HepG2 (cell line): Measurements from ENCODE around the gene RAD51D. TPM values are rescaled to one million over a fixed set of nuclear protein-coding genes. Genes with fewer than 3 reads are reported as not detected.
A peak's percentile ranks its signal among the peaks of the same experiment; 100 is the strongest.

Source experiments
- AGO1 ChIP-seq: fragments of 200-400 bp; formaldehyde crosslinking; IDR thresholded peaks from 2 replicates; pipeline ENCODE4 v1.6.1; 2017; ENCODE audit warnings: mild to moderate bottlenecking, low read depth, low read length, moderate library complexity; ENCODE audit not compliant: poor library complexity, severe bottlenecking
- CEBPG ChIP-seq: IDR thresholded peaks from 2 replicates; pipeline ENCODE4 v1.6.1; 2016
- KLF15 ChIP-seq: sonication (generic); formaldehyde crosslinking; IDR thresholded peaks from 2 replicates; pipeline ENCODE4 v1.8.1; 2023; ENCODE audit warnings: borderline replicate concordance, mild to moderate bottlenecking, inconsistent platforms, missing genetic modification reagents, mixed read lengths
- TCF7L2 ChIP-seq: IDR thresholded peaks from 2 replicates; pipeline ENCODE4 v1.6.1; 2011; ENCODE audit warnings: mild to moderate bottlenecking, low read depth, low read length, moderate library complexity
- ZNF225 ChIP-seq: sonication (generic); formaldehyde crosslinking; IDR thresholded peaks from 2 replicates; pipeline ENCODE4 v1.4.0; 2020; ENCODE audit warnings: mild to moderate bottlenecking, missing genetic modification reagents
- ZNF3 ChIP-seq: IDR thresholded peaks from 2 replicates; pipeline ENCODE4 v1.7.0; 2017; ENCODE audit warnings: inconsistent platforms
- ZNF563 ChIP-seq: sonication (generic); formaldehyde crosslinking; IDR thresholded peaks from 2 replicates; pipeline ENCODE4 v1.8.0; 2022; ENCODE audit warnings: mild to moderate bottlenecking, moderate library complexity, missing genetic modification reagents
- ZNF768 ChIP-seq: sonication (generic); formaldehyde crosslinking; IDR thresholded peaks from 2 replicates; pipeline ENCODE4 v1.4.0; 2020; ENCODE audit warnings: missing genetic modification reagents
- ZSCAN25 ChIP-seq: sonication (generic); formaldehyde crosslinking; IDR thresholded peaks from 2 replicates; pipeline ENCODE4 v1.8.0; 2022; ENCODE audit warnings: mild to moderate bottlenecking, missing genetic modification reagents
- polyA plus RNA-seq, 8 experiments: library from polyadenylated mRNA; depleted of rRNA in 3 of 8; stranded (reverse) in 7 of 8; unstranded in 1 of 8; fragments of >200 nt; fragmentation: Illumina TruSeq in 4 of 8; extraction: Trizol in 4 of 8; gene quantifications; 2 replicates each; pipeline versions ENCODE4 v1.2.1 to v1.2.3, GENCODE V29; 2011 to 2016; ENCODE audit warnings: low read depth in 4 of 8, missing spikeins in 1 of 8, mixed read lengths in 1 of 8; ENCODE audit not compliant: insufficient read depth in 1 of 8
- total RNA-seq, 5 experiments: library from RNA; depleted of rRNA; stranded (reverse); fragments of >200 nt; fragmentation: Illumina TruSeq; extraction: Trizol; gene quantifications; 2 replicates each; pipeline ENCODE4 v1.2.3, GENCODE V29; 2016; ENCODE audit warnings: low read depth in 1 of 5
- TF ChIP-seq, protein P1 (sequence below): sonication (generic); formaldehyde crosslinking; IDR thresholded peaks from one replicate; pipeline ENCODE4 v1.5.1; 2020; ENCODE audit warnings: mild to moderate bottlenecking, missing genetic modification reagents; ENCODE audit errors: not compliant biosample characterization
- TF ChIP-seq, protein P2 (sequence below): sonication (generic); formaldehyde crosslinking; IDR thresholded peaks from 2 replicates; pipeline ENCODE4 v1.8.0; 2022; ENCODE audit warnings: missing genetic modification reagents, mild to moderate bottlenecking, moderate library complexity, borderline replicate concordance
- TF ChIP-seq, protein P3 (sequence below): sonication (generic); formaldehyde crosslinking; IDR thresholded peaks from 2 replicates; pipeline ENCODE4 v1.4.0; 2020; ENCODE audit warnings: missing genetic modification reagents
- TF ChIP-seq, protein P4 (sequence below): sonication (generic); formaldehyde crosslinking; IDR thresholded peaks from 2 replicates; pipeline ENCODE4 v1.9.0; 2022; ENCODE audit warnings: missing genetic modification reagents, mild to moderate bottlenecking, borderline replicate concordance
- TF ChIP-seq, protein P5 (sequence below): sonication (generic); formaldehyde crosslinking; IDR thresholded peaks from 2 replicates; pipeline ENCODE4 v1.4.0; 2020; ENCODE audit warnings: mild to moderate bottlenecking, missing genetic modification reagents

RAD51D gene
- total and polyA plus RNA-seq, 2 of the 13 experiments (the other 11 are each of a cell fraction or from before 2014, with no cell fraction given) = 6.7 to 13.1 TPM

DNA sequence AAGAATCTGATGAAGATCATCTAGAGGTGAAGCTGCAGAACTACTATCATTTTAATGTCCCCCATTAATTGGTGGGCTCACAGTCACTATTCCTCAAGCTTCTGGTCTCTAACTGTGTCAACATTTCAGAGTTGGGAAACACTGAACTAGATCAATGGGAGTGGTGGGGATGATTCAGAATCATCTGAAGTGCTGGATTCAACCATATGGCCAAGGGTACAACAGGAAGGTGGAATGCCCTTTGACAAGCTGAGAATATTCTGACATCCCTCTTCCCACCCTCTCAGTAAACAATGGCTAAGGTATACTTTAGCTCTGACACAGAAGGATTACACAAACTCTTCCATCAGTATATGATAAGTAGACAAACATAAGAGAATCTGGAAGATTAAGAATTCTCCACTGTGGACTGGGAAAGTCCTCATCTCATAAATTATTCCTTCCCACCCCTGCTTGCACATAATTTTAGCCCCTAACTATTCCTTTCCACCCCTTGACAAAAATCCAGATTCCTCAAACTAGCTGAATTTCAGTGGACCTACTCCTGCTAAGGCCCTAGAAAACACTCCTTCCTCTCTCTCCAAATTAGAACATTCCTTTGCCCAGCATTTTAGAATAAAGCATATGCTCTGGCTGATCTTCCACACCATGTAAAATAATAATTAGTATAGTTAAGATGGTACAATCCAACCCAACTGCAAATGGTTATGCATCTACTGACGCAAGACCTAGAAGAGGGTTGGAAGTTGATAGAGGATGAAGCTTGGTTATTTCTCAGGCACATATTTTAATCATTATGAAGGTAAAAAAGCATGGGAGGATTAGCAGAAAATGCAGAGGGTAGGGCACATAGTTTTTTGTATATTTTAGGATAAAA lies 39.9 kb downstream of the RAD51D start (continued):
- TF ChIP-seq, protein P1, sequence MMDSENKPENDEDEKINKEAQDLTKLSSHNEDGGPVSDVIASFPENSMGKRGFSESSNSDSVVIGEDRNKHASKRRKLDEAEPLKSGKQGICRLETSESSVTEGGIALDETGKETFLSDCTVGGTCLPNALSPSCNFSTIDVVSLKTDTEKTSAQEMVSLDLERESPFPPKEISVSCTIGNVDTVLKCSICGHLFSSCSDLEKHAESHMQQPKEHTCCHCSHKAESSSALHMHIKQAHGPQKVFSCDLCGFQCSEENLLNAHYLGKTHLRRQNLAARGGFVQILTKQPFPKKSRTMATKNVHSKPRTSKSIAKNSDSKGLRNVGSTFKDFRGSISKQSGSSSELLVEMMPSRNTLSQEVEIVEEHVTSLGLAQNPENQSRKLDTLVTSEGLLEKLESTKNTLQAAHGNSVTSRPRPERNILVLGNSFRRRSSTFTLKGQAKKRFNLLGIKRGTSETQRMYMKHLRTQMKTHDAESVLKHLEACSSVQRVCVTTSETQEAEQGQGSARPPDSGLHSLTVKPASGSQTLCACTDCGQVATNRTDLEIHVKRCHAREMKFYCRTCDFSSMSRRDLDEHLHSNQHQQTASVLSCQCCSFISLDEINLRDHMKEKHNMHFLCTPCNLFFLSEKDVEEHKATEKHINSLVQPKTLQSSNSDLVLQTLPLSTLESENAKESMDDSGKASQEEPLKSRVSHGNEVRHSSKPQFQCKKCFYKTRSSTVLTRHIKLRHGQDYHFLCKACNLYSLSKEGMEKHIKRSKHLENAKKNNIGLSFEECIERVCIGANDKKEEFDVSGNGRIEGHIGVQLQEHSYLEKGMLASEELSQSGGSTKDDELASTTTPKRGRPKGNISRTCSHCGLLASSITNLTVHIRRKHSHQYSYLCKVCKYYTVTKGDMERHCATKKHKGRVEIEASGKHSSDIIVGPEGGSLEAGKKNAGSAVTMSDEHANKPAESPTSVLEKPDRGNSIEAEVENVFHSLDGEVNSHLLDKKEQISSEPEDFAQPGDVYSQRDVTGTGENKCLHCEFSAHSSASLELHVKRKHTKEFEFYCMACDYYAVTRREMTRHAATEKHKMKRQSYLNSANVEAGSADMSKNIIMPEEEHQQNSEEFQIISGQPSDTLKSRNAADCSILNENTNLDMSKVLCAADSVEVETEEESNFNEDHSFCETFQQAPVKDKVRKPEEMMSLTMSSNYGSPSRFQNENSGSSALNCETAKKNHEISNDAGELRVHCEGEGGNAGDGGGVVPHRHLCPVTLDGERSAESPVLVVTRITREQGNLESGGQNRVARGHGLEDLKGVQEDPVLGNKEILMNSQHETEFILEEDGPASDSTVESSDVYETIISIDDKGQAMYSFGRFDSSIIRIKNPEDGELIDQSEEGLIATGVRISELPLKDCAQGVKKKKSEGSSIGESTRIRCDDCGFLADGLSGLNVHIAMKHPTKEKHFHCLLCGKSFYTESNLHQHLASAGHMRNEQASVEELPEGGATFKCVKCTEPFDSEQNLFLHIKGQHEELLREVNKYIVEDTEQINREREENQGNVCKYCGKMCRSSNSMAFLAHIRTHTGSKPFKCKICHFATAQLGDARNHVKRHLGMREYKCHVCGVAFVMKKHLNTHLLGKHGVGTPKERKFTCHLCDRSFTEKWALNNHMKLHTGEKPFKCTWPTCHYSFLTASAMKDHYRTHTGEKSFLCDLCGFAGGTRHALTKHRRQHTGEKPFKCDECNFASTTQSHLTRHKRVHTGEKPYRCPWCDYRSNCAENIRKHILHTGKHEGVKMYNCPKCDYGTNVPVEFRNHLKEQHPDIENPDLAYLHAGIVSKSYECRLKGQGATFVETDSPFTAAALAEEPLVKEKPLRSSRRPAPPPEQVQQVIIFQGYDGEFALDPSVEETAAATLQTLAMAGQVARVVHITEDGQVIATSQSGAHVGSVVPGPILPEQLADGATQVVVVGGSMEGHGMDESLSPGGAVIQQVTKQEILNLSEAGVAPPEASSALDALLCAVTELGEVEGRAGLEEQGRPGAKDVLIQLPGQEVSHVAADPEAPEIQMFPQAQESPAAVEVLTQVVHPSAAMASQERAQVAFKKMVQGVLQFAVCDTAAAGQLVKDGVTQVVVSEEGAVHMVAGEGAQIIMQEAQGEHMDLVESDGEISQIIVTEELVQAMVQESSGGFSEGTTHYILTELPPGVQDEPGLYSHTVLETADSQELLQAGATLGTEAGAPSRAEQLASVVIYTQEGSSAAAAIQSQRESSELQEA (CRISPR knock-in tag) = no peak
- no peak for TF ChIP-seq ZNF563 (CRISPR knock-in tag)
- no peak for TF ChIP-seq ZNF225 (CRISPR knock-in tag)
- peak; percentile 82 for TF ChIP-seq CEBPG (CRISPR knock-in tag)
- TF ChIP-seq, protein P2, sequence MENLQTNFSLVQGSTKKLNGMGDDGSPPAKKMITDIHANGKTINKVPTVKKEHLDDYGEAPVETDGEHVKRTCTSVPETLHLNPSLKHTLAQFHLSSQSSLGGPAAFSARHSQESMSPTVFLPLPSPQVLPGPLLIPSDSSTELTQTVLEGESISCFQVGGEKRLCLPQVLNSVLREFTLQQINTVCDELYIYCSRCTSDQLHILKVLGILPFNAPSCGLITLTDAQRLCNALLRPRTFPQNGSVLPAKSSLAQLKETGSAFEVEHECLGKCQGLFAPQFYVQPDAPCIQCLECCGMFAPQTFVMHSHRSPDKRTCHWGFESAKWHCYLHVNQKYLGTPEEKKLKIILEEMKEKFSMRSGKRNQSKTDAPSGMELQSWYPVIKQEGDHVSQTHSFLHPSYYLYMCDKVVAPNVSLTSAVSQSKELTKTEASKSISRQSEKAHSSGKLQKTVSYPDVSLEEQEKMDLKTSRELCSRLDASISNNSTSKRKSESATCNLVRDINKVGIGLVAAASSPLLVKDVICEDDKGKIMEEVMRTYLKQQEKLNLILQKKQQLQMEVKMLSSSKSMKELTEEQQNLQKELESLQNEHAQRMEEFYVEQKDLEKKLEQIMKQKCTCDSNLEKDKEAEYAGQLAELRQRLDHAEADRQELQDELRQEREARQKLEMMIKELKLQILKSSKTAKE (CRISPR knock-in tag) = no peak
- no peak for TF ChIP-seq ZNF3 (CRISPR knock-in tag)
- TF ChIP-seq ZSCAN25 (CRISPR knock-in tag) = no peak
- TF ChIP-seq, protein P3, sequence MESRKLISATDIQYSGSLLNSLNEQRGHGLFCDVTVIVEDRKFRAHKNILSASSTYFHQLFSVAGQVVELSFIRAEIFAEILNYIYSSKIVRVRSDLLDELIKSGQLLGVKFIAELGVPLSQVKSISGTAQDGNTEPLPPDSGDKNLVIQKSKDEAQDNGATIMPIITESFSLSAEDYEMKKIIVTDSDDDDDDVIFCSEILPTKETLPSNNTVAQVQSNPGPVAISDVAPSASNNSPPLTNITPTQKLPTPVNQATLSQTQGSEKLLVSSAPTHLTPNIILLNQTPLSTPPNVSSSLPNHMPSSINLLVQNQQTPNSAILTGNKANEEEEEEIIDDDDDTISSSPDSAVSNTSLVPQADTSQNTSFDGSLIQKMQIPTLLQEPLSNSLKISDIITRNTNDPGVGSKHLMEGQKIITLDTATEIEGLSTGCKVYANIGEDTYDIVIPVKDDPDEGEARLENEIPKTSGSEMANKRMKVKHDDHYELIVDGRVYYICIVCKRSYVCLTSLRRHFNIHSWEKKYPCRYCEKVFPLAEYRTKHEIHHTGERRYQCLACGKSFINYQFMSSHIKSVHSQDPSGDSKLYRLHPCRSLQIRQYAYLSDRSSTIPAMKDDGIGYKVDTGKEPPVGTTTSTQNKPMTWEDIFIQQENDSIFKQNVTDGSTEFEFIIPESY (CRISPR knock-in tag) = no peak
- no peak for TF ChIP-seq AGO1
- TF ChIP-seq, protein P4, sequence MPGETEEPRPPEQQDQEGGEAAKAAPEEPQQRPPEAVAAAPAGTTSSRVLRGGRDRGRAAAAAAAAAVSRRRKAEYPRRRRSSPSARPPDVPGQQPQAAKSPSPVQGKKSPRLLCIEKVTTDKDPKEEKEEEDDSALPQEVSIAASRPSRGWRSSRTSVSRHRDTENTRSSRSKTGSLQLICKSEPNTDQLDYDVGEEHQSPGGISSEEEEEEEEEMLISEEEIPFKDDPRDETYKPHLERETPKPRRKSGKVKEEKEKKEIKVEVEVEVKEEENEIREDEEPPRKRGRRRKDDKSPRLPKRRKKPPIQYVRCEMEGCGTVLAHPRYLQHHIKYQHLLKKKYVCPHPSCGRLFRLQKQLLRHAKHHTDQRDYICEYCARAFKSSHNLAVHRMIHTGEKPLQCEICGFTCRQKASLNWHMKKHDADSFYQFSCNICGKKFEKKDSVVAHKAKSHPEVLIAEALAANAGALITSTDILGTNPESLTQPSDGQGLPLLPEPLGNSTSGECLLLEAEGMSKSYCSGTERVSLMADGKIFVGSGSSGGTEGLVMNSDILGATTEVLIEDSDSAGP (CRISPR knock-in tag) = no peak
- TF ChIP-seq KLF15 (CRISPR knock-in tag) = no peak
- TF ChIP-seq TCF7L2 = no peak
- TF ChIP-seq ZNF768 (CRISPR knock-in tag) = no peak
- TF ChIP-seq, protein P5, sequence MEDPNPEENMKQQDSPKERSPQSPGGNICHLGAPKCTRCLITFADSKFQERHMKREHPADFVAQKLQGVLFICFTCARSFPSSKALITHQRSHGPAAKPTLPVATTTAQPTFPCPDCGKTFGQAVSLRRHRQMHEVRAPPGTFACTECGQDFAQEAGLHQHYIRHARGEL (CRISPR knock-in tag) = no peak
